ENCODE results near the gene LIN37.

LIN37 gene

DNA sequence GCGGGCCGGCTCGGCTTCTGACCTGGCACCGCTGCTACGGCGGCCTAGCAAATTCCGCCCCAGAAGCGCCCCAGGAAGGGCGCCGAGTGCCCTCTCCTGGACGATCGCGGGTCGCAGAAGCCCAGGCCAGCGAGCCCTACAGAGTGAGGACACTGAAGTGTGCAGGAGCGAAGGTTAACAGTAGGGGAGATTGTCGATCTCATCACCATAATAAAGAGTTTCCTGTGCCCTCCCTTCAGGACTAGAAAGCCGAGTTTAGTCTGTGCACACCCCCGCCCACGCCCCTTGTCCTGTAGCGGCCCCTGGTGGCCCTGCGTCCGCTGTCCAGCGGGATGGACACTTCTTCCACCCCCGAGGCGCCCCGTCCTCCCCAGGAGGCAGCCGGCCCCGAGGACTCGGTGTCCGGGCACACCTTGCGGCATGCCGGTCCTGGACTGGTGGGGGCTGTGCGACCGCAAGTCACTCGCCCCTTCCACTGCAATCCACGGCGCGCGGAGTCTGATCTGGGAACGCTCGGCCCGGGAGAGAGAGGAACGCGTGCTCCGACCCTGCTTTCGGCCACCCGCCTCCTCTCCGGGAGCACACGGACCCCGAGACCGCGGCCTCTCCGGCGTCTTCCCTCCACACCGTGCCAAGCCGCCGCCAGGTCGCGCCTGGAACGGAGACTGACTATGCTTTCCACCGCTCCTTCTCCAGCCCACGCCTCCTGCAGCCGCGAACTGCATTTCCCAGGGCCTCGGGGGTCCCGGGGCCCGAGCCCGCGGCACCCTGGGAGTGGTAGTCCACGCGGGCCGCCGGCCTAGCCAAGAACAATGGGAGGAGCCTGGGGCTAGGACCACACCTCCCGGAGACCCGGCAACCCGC is 31.3 kb upstream of the LIN37 start:
- TF ChIP-seq, protein P1, sequence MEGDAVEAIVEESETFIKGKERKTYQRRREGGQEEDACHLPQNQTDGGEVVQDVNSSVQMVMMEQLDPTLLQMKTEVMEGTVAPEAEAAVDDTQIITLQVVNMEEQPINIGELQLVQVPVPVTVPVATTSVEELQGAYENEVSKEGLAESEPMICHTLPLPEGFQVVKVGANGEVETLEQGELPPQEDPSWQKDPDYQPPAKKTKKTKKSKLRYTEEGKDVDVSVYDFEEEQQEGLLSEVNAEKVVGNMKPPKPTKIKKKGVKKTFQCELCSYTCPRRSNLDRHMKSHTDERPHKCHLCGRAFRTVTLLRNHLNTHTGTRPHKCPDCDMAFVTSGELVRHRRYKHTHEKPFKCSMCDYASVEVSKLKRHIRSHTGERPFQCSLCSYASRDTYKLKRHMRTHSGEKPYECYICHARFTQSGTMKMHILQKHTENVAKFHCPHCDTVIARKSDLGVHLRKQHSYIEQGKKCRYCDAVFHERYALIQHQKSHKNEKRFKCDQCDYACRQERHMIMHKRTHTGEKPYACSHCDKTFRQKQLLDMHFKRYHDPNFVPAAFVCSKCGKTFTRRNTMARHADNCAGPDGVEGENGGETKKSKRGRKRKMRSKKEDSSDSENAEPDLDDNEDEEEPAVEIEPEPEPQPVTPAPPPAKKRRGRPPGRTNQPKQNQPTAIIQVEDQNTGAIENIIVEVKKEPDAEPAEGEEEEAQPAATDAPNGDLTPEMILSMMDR (IDR thresholded peaks at IDR 0.05; ENCODE audit: low read depth, low read length), result peak; percentile 90
- peak overlapping the region; percentile 78 for H3K4me3 ChIP-seq (ENCODE audit: low read depth, low read length)

DNA sequence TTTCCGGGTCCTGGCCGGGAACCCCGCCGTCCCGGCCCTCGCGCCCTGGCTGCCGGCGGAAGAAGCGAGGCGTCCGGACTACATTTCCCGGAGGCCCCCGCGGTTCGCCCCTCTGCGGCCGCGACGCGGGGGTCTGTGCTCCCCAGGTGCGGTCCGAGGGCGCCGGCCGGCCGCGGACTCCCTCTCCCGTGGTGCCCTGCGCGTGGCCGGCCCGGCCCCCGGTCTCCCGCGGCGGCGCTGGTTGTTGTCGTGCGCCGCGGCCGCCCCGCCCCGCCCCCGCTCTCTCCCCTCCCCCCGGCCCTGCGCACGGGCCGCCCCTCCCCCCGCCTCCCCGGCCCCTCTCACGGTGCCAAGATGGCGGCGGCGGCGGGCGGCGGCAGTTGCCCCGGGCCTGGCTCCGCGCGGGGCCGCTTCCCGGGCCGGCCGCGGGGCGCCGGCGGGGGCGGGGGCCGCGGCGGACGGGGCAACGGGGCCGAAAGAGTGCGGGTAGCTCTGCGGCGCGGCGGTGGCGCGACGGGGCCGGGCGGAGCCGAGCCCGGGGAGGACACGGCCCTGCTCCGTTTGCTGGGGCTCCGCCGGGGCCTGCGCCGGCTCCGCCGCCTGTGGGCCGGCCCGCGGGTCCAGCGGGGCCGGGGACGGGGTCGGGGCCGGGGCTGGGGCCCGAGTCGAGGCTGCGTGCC is 30.6 kb upstream of the LIN37 start, which contains the start of gene KMT2B:
Gene KMT2B (plus strand): TSS at position 339 of the 680 bp plus-strand sequence. CDS start 16 bp downstream, at position 355.
- TF ChIP-seq, protein P1 (IDR thresholded peaks at IDR 0.05; ENCODE audit: low read depth, low read length), result no peak
- H3K4me3 ChIP-seq (ENCODE audit: low read depth, low read length), result peak within 1 kb of the TSS; percentile 89

DNA sequence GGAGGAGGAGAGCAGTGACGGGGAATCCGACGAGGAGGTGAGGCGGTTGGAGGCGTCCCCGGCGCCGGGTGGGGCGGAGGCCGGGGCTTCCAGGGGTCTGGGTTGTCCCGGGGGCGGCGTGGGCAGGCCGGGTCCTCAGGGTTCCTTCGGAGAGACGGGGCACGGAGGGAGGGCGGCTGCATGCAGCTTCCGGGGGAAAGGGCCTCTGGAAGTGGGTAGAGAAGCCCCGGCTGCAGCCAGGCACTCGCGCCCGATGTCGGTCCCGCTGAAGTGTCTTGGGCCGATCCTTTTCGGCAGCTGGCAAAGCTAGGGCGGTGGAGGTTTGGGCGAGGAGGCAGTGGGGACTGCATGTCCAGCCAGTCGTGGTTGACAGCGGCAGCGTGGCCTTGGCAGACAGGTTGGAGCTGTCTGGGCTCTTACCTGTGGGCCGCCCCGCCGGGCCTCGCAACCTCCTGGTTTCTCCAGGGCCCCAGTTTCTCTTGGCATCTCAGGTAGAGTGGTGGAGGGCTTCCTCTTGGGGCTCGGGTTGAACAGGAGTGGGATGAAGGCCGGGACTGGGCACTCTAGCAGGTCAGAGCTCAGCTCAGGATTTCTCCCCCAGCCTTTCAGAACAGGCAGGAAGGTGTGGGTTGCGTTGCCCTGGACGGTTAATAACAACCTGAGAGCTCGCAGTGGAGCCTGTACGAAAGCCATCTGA is 29.9 kb upstream of the LIN37 start:
- H3K4me3 ChIP-seq (ENCODE audit: low read depth, low read length), result peak overlapping the region; percentile 89
- TF ChIP-seq, protein P1 (IDR thresholded peaks at IDR 0.05; ENCODE audit: low read depth, low read length), result no peak

DNA sequence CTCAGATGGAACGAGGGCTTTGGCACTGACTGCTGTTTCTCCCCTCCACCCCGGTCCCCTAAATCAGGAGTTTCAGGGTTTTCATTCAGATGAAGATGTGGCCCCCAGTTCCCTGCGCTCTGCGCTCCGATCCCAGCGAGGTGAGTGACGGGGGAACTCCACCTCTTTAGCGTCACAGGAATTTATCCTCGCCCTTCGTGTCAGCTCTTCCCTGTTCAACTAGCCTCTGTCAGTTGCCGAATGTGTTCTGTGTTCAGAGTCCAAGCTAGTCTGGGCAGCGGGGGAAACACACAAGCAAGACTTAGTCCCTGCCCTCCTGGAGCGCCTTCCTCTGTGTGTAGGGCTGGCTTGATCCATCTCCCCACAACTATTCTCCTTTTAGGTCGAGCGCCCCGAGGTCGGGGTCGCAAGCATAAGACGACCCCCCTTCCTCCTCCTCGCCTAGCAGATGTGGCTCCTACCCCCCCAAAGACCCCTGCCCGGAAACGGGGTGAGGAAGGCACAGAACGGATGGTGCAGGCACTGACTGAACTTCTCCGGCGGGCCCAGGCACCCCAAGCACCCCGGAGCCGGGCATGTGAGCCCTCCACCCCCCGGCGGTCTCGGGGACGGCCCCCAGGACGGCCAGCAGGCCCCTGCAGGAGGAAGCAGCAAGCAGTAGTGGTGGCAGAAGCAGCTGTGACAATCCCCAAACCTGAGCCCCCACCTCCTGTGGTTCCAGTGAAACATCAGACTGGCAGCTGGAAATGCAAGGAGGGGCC is 28.8 kb upstream of the LIN37 start:
- TF ChIP-seq, protein P1 (IDR thresholded peaks at IDR 0.05; ENCODE audit: low read depth, low read length), result no peak
- peak overlapping the region; percentile 89 for H3K4me3 ChIP-seq (ENCODE audit: low read depth, low read length)

DNA sequence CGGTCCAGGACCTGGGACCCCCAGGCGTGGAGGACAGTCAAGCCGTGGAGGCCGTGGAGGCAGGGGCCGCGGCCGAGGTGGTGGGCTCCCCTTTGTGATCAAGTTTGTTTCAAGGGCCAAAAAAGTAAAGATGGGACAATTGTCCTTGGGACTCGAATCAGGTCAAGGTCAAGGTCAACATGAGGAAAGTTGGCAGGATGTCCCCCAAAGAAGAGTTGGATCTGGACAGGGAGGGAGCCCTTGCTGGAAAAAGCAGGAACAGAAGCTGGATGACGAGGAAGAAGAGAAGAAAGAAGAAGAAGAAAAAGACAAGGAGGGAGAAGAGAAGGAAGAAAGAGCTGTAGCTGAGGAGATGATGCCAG is 28.2 kb upstream of the LIN37 start:
- TF ChIP-seq, protein P1 (IDR thresholded peaks at IDR 0.05; ENCODE audit: low read depth, low read length), result no peak
- H3K4me3 ChIP-seq (ENCODE audit: low read depth, low read length), result no peak overlapping the region

DNA sequence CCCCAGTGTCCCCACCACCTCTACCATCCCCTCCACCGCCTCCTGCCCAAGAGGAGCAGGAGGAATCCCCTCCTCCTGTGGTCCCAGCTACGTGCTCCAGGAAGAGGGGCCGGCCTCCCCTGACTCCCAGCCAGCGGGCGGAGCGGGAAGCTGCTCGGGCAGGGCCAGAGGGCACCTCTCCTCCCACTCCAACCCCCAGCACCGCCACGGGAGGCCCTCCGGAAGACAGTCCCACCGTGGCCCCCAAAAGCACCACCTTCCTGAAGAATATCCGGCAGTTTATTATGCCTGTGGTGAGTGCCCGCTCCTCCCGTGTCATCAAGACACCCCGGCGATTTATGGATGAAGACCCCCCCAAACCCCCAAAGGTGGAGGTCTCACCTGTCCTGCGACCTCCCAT is 27.7 kb upstream of the LIN37 start:
- TF ChIP-seq, protein P1 (IDR thresholded peaks at IDR 0.05; ENCODE audit: low read depth, low read length), result no peak
- H3K4me3 ChIP-seq (ENCODE audit: low read depth, low read length), result no peak overlapping the region

All from WI38 (cell line).